ENCODE measurements around the gene KCP.

- TF ChIP-seq CTCF (IDR thresholded peaks at IDR 0.05), result no peak
- no peak for TF ChIP-seq POLR2A (IDR thresholded peaks at IDR 0.05)
Observed at GRCh38 chr7:128928882-128929788, 18.6 kb upstream of the KCP start.

All from stomach (tissue), 4 donors.